ENCODE measurements around the gene KAZN. TPM values are rescaled to one million over a fixed set of nuclear protein-coding genes. Genes with fewer than 3 reads are reported as not detected.

KAZN gene
- total RNA-seq, 1 donor from 2014 or later = 33.5 TPM

DNA sequence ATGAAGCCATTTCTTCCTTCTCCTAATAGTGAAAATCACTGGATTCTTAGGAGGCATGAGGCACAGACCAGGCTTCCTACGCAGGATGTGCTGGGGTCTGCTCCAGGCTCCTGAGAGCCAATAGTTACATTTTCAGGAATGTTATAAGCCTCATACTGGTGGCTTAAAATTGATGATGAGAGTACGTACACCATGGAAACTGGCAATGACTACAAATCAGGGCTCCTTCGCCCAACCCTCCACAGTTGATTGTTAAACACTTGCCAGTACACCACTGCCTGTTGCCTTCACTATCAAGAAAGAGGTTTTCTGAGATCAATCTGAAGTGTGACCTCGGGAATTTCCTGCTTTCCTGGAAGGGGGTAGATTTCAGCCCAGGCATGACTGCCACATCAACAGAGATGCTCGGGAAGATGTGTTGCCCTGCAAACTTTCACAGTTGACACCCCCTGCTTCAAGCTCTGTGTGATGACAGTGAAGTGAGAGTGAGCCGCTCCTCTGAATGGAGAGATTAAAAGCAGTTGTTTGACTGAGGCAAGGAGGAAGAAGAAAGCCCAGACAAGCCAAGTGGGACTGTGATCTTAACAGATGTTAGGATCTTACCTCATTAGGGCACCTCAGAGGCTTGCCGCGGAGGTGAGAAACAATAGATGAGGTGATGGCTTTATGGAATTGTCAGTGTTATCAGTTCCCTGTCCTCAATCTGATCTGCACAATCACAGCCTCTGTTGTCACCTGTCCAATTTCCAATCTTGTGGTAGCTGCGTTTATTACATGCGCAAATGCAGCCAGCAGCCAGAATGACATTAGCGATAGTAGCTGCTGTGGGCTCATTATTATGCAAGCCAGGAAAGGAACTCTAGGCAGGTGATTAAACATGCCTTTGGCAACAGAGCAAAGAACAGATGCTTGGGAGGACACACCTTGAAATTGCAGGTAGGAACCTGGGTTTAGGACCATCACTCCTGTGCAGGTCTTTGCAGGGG, 277.3 kb downstream of the KAZN start:
- Histone ChIP-seq H3K36me3 (no peaks in the 10 kb centered on the region), H3K9me3 (no peaks in the 10 kb centered on the region), H3K27me3 (no peaks in the 10 kb centered on the region), H3K4me3 (no peak overlapping the region), H3K27ac (no peak overlapping the region), H3K4me1 (no peaks in the 10 kb centered on the region)
- TF ChIP-seq, protein P1, sequence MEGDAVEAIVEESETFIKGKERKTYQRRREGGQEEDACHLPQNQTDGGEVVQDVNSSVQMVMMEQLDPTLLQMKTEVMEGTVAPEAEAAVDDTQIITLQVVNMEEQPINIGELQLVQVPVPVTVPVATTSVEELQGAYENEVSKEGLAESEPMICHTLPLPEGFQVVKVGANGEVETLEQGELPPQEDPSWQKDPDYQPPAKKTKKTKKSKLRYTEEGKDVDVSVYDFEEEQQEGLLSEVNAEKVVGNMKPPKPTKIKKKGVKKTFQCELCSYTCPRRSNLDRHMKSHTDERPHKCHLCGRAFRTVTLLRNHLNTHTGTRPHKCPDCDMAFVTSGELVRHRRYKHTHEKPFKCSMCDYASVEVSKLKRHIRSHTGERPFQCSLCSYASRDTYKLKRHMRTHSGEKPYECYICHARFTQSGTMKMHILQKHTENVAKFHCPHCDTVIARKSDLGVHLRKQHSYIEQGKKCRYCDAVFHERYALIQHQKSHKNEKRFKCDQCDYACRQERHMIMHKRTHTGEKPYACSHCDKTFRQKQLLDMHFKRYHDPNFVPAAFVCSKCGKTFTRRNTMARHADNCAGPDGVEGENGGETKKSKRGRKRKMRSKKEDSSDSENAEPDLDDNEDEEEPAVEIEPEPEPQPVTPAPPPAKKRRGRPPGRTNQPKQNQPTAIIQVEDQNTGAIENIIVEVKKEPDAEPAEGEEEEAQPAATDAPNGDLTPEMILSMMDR (IDR thresholded peaks at IDR 0.05) = no peak
- ATAC-seq (no peak), DNase-seq (no peak)
- intact Hi-C loops (cut with DNase I) = no loop called here

DNA sequence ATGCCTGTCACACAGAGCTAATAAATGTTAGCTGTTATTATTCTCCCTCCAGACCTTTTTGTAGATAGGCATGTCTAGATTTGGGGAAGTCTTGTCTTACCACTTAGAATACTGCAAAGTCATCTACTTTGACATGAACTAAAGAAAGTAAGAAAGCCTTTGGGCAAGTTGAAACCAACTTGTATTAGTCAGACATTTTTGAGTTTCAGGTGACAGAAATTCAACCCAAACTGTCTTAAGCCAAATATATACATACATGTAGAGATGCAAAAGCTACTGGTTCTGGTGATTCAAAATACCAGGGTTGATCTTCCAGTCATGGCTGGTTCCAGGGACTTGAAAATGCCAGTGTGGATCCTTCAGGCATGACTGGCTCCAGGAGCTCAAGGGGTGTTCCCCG, 278.3 kb downstream of the KAZN start:
- intact Hi-C loops (cut with DNase I) = no loop called here
- no peaks in the 10 kb centered on the region for H3K4me1 ChIP-seq

GRCh38 chr1:14877224-14877623, 278.7 kb downstream of the KAZN start:
- Histone ChIP-seq H3K27ac (no peak overlapping the region), H3K27me3 (no peaks in the 10 kb centered on the region), H3K4me1 (no peaks in the 10 kb centered on the region), H3K36me3 (no peaks in the 10 kb centered on the region), H3K9me3 (no peaks in the 10 kb centered on the region), H3K4me3 (no peak overlapping the region)
- intact Hi-C loops (cut with DNase I) = no loop called here
- ATAC-seq (no peak), DNase-seq (no peak)
- TF ChIP-seq, protein P1 (IDR thresholded peaks at IDR 0.05) = no peak

More for the DNA sequence above, 278.3 kb downstream of the KAZN start:
- H3K27me3 ChIP-seq = no peaks in the 10 kb centered on the region
- H3K36me3 ChIP-seq = no peaks in the 10 kb centered on the region
- no peak for DNase-seq
- H3K27ac ChIP-seq = no peak overlapping the region
- ATAC-seq = no peak
- no peaks in the 10 kb centered on the region for H3K9me3 ChIP-seq
- no peak overlapping the region for H3K4me3 ChIP-seq
- TF ChIP-seq, protein P1 (IDR thresholded peaks at IDR 0.05) = no peak

DNA sequence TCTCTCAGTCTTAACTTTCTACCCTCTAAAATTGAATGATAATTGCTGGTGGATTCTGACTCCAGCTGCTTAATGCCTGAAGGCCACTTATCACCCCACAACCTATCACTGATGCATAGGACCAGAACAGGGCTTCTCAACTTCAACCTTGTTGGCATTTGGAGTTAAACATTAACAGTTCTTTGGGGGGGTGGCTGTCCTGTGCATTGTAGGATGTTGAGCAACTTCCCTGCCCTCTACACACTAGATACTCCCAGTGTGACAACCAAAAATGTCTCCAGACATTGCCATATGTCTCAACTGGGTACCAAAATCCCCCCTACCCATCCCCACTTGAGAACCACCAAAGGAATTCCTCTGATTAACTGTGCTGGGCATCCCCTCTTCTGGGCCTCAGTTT, 279.6 kb downstream of the KAZN start:
- DNase-seq (no peak), ATAC-seq (no peak)
- no peaks in the 10 kb centered on the region for H3K36me3 ChIP-seq
- no peaks in the 10 kb centered on the region for H3K27me3 ChIP-seq
- no peak overlapping the region for H3K4me3 ChIP-seq
- H3K9me3 ChIP-seq = no peaks in the 10 kb centered on the region
- TF ChIP-seq, protein P1 (IDR thresholded peaks at IDR 0.05) = no peak
- intact Hi-C loops (cut with DNase I) = no loop called here
- no peaks in the 10 kb centered on the region for H3K4me1 ChIP-seq
- H3K27ac ChIP-seq = no peak overlapping the region

GRCh38 chr1:14878951-14879350, 280.5 kb downstream of the KAZN start:
- Histone ChIP-seq H3K27ac (no peak overlapping the region), H3K36me3 (no peaks in the 10 kb centered on the region), H3K27me3 (no peaks in the 10 kb centered on the region), H3K9me3 (no peaks in the 10 kb centered on the region), H3K4me3 (no peak overlapping the region), H3K4me1 (no peaks in the 10 kb centered on the region)
- DNase-seq = no peak
- intact Hi-C loops (cut with DNase I) = no loop called here
- TF ChIP-seq, protein P1 (IDR thresholded peaks at IDR 0.05) = no peak
- ATAC-seq = no peak

Measured in upper lobe of right lung (tissue), 1 donor.